ENCODE measurements around the gene LYST. TPM values are rescaled to one million over a fixed set of nuclear protein-coding genes. Genes with fewer than 3 reads are reported as not detected.

The LYST gene
- total and polyA plus RNA-seq, 10 of the 15 experiments (the other 5 are each of a cell fraction or from before 2014, with no cell fraction given) = 3.3 to 28.1 (median 5.6) TPM

DNA sequence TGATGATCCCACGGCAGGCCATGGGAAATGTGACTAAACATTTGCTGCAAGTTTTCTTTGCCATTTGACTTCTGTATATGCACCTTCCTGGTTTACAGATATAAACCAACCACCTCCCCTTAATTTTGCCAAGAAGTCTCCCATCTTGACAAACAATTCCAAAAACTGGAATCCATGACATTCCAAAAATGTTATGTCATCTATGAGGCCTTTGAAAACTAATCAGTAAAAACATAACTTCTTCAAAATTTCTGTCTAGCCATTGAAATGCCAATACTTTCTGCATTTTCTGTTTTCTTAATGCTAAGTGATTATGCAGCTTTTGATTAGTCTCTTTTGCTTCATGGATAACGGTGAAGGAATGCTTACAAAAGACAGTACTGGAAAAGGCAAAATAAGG, 84.1 kb downstream of the LYST start:
- Histone ChIP-seq H3K4me1 (ENCODE audit: control insufficient read depth, insufficient read depth, low read length) (no peaks in the 10 kb centered on the region), H3K79me2 (ENCODE audit: control insufficient read depth, insufficient read depth, low read length) (no peaks in the 10 kb centered on the region), H3K27ac (ENCODE audit: control insufficient read depth, insufficient read depth) (no peak overlapping the region), H3K9ac (ENCODE audit: control insufficient read depth, insufficient read depth, low read length) (no peak overlapping the region), H3K4me3 (no peak overlapping the region), H2AFZ (ENCODE audit: control insufficient read depth, low read depth, low read length) (no peak overlapping the region), H4K20me1 (ENCODE audit: control insufficient read depth, insufficient read depth) (no peaks in the 10 kb centered on the region), H3K9me3 (replicated peaks; ENCODE audit: control insufficient read depth, insufficient read depth, low read length) (no peaks in the 10 kb centered on the region), H3K27me3 (replicated peaks in 1 of 2; ENCODE audit: control insufficient read depth in 2 of 2, insufficient read depth in 2 of 2, low read length in 1 of 2) (no peaks in the 10 kb centered on the region), H3K36me3 (ENCODE audit: control insufficient read depth in 2 of 2, insufficient read depth in 2 of 2, low read length in 1 of 2) (no peaks in the 10 kb centered on the region), H3K4me2 (ENCODE audit: control insufficient read depth, insufficient read depth) (no peak overlapping the region)
- intact Hi-C loops (cut with micrococcal nuclease; ENCODE audit: unreplicated experiment) (loop anchor here (2.0 kb wide), 1 partner anchor 270 kb away; no protein-coding TSS in a partner anchor), in situ Hi-C loops (cut with MboI) (loop anchor here (10.0 kb wide), 1 partner anchor 688 kb away; no protein-coding TSS in a partner anchor)
- no TSS peak for BruUV-seq (replicated peaks)
- ATAC-seq (no peak), DNase-seq (ENCODE audit: low read depth, low spot score) (no peak), FAIRE-seq (no peak)
- POLR2A ChIA-PET = no interaction called here
- SMC1A ChIA-PET (ENCODE audit: uncharacterized antibody, unreplicated experiment) = interaction anchor here (0.6 to 5.6 kb wide), 29 partner anchors 9 to 280 kb away, joined by 3 to 97 read pairs (median 5); no protein-coding TSS in a partner anchor
- RAD21 ChIA-PET (ENCODE audit: unreplicated experiment) = interaction anchor here (0.6 to 5.6 kb wide), 16 partner anchors 21 to 269 kb away, joined by 3 to 49 read pairs (median 3); no protein-coding TSS in a partner anchor
- TF ChIP-seq ZBED1 (IDR thresholded peaks at IDR 0.05; ENCODE audit: borderline replicate concordance) (no peak), CREM (IDR thresholded peaks at IDR 0.05; ENCODE audit: low read depth) (no peak), ZNF24 (IDR thresholded peaks at IDR 0.05) (no peak), GATAD2B (conservative IDR thresholded peaks at IDR 0.05; ENCODE audit: low read depth) (no peak), ASH2L (IDR thresholded peaks at IDR 0.05; ENCODE audit: borderline replicate concordance, low read depth) (no peak), ZNF274 (IDR thresholded peaks at IDR 0.05; ENCODE audit: insufficient read depth, insufficient read length) (no peak), NFYA (IDR thresholded peaks at IDR 0.05; ENCODE audit: borderline replicate concordance, low read depth, low read length) (no peak), NBN (IDR thresholded peaks at IDR 0.05) (no peak), YBX1 (IDR thresholded peaks at IDR 0.05) (no peak)
- TF ChIP-seq, protein P1, sequence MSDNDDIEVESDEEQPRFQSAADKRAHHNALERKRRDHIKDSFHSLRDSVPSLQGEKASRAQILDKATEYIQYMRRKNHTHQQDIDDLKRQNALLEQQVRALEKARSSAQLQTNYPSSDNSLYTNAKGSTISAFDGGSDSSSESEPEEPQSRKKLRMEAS (IDR thresholded peaks at IDR 0.05; ENCODE audit: low read depth, low read length) = no peak
- TF ChIP-seq, protein P2, sequence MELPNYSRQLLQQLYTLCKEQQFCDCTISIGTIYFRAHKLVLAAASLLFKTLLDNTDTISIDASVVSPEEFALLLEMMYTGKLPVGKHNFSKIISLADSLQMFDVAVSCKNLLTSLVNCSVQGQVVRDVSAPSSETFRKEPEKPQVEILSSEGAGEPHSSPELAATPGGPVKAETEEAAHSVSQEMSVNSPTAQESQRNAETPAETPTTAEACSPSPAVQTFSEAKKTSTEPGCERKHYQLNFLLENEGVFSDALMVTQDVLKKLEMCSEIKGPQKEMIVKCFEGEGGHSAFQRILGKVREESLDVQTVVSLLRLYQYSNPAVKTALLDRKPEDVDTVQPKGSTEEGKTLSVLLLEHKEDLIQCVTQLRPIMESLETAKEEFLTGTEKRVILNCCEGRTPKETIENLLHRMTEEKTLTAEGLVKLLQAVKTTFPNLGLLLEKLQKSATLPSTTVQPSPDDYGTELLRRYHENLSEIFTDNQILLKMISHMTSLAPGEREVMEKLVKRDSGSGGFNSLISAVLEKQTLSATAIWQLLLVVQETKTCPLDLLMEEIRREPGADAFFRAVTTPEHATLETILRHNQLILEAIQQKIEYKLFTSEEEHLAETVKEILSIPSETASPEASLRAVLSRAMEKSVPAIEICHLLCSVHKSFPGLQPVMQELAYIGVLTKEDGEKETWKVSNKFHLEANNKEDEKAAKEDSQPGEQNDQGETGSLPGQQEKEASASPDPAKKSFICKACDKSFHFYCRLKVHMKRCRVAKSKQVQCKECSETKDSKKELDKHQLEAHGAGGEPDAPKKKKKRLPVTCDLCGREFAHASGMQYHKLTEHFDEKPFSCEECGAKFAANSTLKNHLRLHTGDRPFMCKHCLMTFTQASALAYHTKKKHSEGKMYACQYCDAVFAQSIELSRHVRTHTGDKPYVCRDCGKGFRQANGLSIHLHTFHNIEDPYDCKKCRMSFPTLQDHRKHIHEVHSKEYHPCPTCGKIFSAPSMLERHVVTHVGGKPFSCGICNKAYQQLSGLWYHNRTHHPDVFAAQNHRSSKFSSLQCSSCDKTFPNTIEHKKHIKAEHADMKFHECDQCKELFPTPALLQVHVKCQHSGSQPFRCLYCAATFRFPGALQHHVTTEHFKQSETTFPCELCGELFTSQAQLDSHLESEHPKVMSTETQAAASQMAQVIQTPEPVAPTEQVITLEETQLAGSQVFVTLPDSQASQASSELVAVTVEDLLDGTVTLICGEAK (IDR thresholded peaks at IDR 0.05; ENCODE audit: borderline replicate concordance) = no peak
- CTCF ChIA-PET = interaction anchor here (0.6 to 5.5 kb wide), 44 partner anchors 9 to 746 kb away, joined by 3 to 127 read pairs (median 4); partner anchors contain the start of gene LYST
- whole genome bisulfite sequencing (ENCODE audit: insufficient coverage, insufficient replicate concordance, low lambda C conversion rate, missing lambda C conversion rate) = 98% methylated on average over 2 of the region's 2 CpGs
